ENCODE data around the gene HTR1B.

Gene HTR1B

GRCh38 chr6:77463308-77463860 is at the start of gene HTR1B:
Gene HTR1B, minus strand, starts transcription at chr6:77463491. Its CDS starts 88 bp downstream, at chr6:77463403.
- DNase-seq: no peak

- DNase-seq: no peak
Observed at GRCh38 chr6:77512554-77512953, 49.3 kb upstream of the HTR1B start.

GRCh38 chr6:77511860-77512259 is 48.6 kb upstream of the HTR1B start:
- no peak for DNase-seq

- DNase-seq: no peak
Observed at GRCh38 chr6:77502981-77503380, 39.7 kb upstream of the HTR1B start.

- DNase-seq: no peak
Observed at GRCh38 chr6:77492530-77492929, 29.2 kb upstream of the HTR1B start.

GRCh38 chr6:77487808-77488425 is 24.6 kb upstream of the HTR1B start:
- DNase-seq: no peak

- DNase-seq: no peak
Observed at GRCh38 chr6:77482981-77483380, 19.7 kb upstream of the HTR1B start.

GRCh38 chr6:77474973-77475372 is 11.7 kb upstream of the HTR1B start:
- no peak for DNase-seq

GRCh38 chr6:77474286-77474956 is 11.1 kb upstream of the HTR1B start:
- no peak for DNase-seq

- no peak for DNase-seq
Observed at GRCh38 chr6:77470983-77471382, 7.7 kb upstream of the HTR1B start.

GRCh38 chr6:77468939-77469338 is 5.6 kb upstream of the HTR1B start:
- no peak for DNase-seq

GRCh38 chr6:77466451-77467437 is 3.5 kb upstream of the HTR1B start:
- no peak for DNase-seq

GRCh38 chr6:77466055-77466450 is 2.8 kb upstream of the HTR1B start:
- no peak for DNase-seq

GRCh38 chr6:77464495-77464867 is 1.2 kb upstream of the HTR1B start:
- DNase-seq: no peak

- DNase-seq: no peak
Observed at GRCh38 chr6:77463861-77464494, 687 bp upstream of the HTR1B start.

GRCh38 chr6:77462359-77463307 is 658 bp downstream of the HTR1B start:
- no peak for DNase-seq

- no peak for DNase-seq
Observed at GRCh38 chr6:77461796-77462195, 1.5 kb downstream of the HTR1B start.

GRCh38 chr6:77458421-77458820 is 4.9 kb downstream of the HTR1B start:
- no peak for DNase-seq

GRCh38 chr6:77457720-77458349 is 5.5 kb downstream of the HTR1B start:
- no peak for DNase-seq

GRCh38 chr6:77456531-77457248 is 6.6 kb downstream of the HTR1B start:
- DNase-seq: no peak
